ENCODE results near the gene DIAPH3.

- TF ChIP-seq CTCF (IDR thresholded peaks at IDR 0.05) (no peak), POLR2A (IDR thresholded peaks at IDR 0.05) (no peak)
Measured at GRCh38 chr13:59748046-59748445, 415.7 kb downstream of the DIAPH3 start.
